Measurements from ENCODE around the gene ZNF609. TPM values are rescaled to one million over a fixed set of nuclear protein-coding genes. Genes with fewer than 3 reads are reported as not detected.

ZNF609 gene
- total RNA-seq, 4 donors from 2014 or later: 38.7 to 50.6 (median 43.9) TPM

GRCh38 chr15:64500695-64501395, 40.5 kb downstream of the ZNF609 start:
- no peaks in the 10 kb centered on the region for H3K9me3 ChIP-seq
- TF ChIP-seq EP300 (IDR thresholded peaks at IDR 0.05) (no peak), POLR2AphosphoS5 (IDR thresholded peaks at IDR 0.05) (no peak), POLR2A (IDR thresholded peaks at IDR 0.05) (no peak)
- TF ChIP-seq, protein P1, sequence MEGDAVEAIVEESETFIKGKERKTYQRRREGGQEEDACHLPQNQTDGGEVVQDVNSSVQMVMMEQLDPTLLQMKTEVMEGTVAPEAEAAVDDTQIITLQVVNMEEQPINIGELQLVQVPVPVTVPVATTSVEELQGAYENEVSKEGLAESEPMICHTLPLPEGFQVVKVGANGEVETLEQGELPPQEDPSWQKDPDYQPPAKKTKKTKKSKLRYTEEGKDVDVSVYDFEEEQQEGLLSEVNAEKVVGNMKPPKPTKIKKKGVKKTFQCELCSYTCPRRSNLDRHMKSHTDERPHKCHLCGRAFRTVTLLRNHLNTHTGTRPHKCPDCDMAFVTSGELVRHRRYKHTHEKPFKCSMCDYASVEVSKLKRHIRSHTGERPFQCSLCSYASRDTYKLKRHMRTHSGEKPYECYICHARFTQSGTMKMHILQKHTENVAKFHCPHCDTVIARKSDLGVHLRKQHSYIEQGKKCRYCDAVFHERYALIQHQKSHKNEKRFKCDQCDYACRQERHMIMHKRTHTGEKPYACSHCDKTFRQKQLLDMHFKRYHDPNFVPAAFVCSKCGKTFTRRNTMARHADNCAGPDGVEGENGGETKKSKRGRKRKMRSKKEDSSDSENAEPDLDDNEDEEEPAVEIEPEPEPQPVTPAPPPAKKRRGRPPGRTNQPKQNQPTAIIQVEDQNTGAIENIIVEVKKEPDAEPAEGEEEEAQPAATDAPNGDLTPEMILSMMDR (IDR thresholded peaks at IDR 0.05): no peak
- H3K4me3 ChIP-seq: no peak overlapping the region
- no peaks in the 10 kb centered on the region for H3K27me3 ChIP-seq
- peaks cover 0 to 23% of the 10 kb centered on the region in 2 donors for H3K36me3 ChIP-seq
- peak overlapping the region in 3 of 4 donors; percentile 48 to 74 (median 70) for H3K27ac ChIP-seq
- ATAC-seq: no peak
- H3K4me1 ChIP-seq: peaks cover 0 to 69% (median 25%) of the 10 kb centered on the region in 3 donors
- WGBS, 2 donors (ENCODE audit: low coverage in 1 of 2): 50 to 54% methylated on average over 1 to 3 of the region's 3 CpGs

- TF ChIP-seq, protein P1 (IDR thresholded peaks at IDR 0.05): no peak
- no peak for TF ChIP-seq POLR2AphosphoS5 (IDR thresholded peaks at IDR 0.05)
- TF ChIP-seq POLR2A (IDR thresholded peaks at IDR 0.05): no peak
- TF ChIP-seq EP300 (IDR thresholded peaks at IDR 0.05): no peak
Measured at GRCh38 chr15:64501396-64501715, 41.0 kb downstream of the ZNF609 start.

DNA sequence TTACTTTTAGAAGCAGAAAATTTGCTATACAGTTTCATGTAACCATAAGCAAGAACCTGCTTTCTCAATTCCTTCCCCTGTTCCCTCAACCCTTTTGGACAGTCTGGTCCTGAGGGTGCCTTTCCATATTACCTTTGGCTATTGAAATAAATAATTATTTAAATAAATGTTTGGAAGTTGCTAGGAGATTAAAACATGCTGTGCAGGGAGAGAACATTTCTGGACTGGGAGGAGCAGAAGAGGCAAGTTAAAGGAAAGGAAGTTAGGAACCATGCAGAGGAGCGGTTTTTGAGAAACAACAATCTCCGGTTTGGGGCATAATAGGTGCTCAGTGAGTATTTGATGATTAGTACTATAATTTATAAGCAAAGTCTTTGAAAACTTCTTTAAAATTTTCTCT, 41.8 kb downstream of the ZNF609 start:
- H3K4me1 ChIP-seq: peaks cover 0 to 82% (median 32%) of the 10 kb centered on the region in 3 donors
- no peak overlapping the region for H3K4me3 ChIP-seq
- no peak for ATAC-seq
- H3K27me3 ChIP-seq: no peaks in the 10 kb centered on the region
- TF ChIP-seq POLR2AphosphoS5 (IDR thresholded peaks at IDR 0.05): no peak
- no peak for TF ChIP-seq POLR2A (IDR thresholded peaks at IDR 0.05)
- TF ChIP-seq, protein P1 (IDR thresholded peaks at IDR 0.05): no peak
- no peak for TF ChIP-seq EP300 (IDR thresholded peaks at IDR 0.05)
- peak overlapping the region in 3 of 4 donors; percentile 70 to 77 (median 74) for H3K27ac ChIP-seq
- 63 to 64% methylated on average over 2 of the region's 2 CpGs for WGBS, 2 donors (ENCODE audit: low coverage in 1 of 2)
- H3K9me3 ChIP-seq: no peaks in the 10 kb centered on the region
- H3K36me3 ChIP-seq: peaks cover 0 to 26% of the 10 kb centered on the region in 2 donors

More at GRCh38 chr15:64501396-64501715, 41.0 kb downstream of the ZNF609 start:
- peaks cover 0 to 26% of the 10 kb centered on the region in 2 donors for H3K36me3 ChIP-seq
- H3K27ac ChIP-seq: peak overlapping the region in 3 of 4 donors; percentile 48 to 74 (median 70)
- 0 to 14% methylated on average over 1 of the region's 1 CpG for WGBS, 2 donors (ENCODE audit: low coverage in 1 of 2)
- H3K9me3 ChIP-seq: no peaks in the 10 kb centered on the region
- H3K4me1 ChIP-seq: peaks cover 0 to 74% (median 25%) of the 10 kb centered on the region in 3 donors
- no peak overlapping the region for H3K4me3 ChIP-seq
- no peaks in the 10 kb centered on the region for H3K27me3 ChIP-seq
- ATAC-seq: no peak

- H3K4me1 ChIP-seq: peaks cover 1 to 86% (median 36%) of the 10 kb centered on the region in 3 donors
- TF ChIP-seq POLR2AphosphoS5 (IDR thresholded peaks at IDR 0.05): no peak
- TF ChIP-seq, protein P1 (IDR thresholded peaks at IDR 0.05): no peak
- no peak for TF ChIP-seq EP300 (IDR thresholded peaks at IDR 0.05)
- no peak for TF ChIP-seq POLR2A (IDR thresholded peaks at IDR 0.05)
- no peak overlapping the region for H3K4me3 ChIP-seq
- WGBS, 2 donors (ENCODE audit: low coverage in 1 of 2): 18 to 67% methylated on average over 1 to 3 of the region's 3 CpGs
- no peak for ATAC-seq
- no peaks in the 10 kb centered on the region for H3K9me3 ChIP-seq
- H3K36me3 ChIP-seq: peaks cover 0 to 26% of the 10 kb centered on the region in 2 donors
- H3K27me3 ChIP-seq: no peaks in the 10 kb centered on the region
- peak overlapping the region in 3 of 4 donors; percentile 70 to 77 (median 74) for H3K27ac ChIP-seq
Measured at GRCh38 chr15:64502551-64502950, 42.2 kb downstream of the ZNF609 start.

GRCh38 chr15:64503197-64503596, 42.8 kb downstream of the ZNF609 start:
- H3K4me1 ChIP-seq: peaks cover 8 to 90% (median 36%) of the 10 kb centered on the region in 3 donors
- H3K27ac ChIP-seq: peak overlapping the region; percentile 29 to 77 (median 72)
- H3K4me3 ChIP-seq: no peak overlapping the region
- H3K27me3 ChIP-seq: no peaks in the 10 kb centered on the region
- no peaks in the 10 kb centered on the region for H3K9me3 ChIP-seq
- peak; percentile 75 for ATAC-seq
- WGBS, 2 donors (ENCODE audit: low coverage in 1 of 2): 13 to 21% methylated on average over 4 of the region's 4 CpGs
- TF ChIP-seq EP300 (IDR thresholded peaks at IDR 0.05): no peak
- TF ChIP-seq POLR2A (IDR thresholded peaks at IDR 0.05): no peak
- no peak for TF ChIP-seq POLR2AphosphoS5 (IDR thresholded peaks at IDR 0.05)
- TF ChIP-seq, protein P1 (IDR thresholded peaks at IDR 0.05): no peak
- H3K36me3 ChIP-seq: peaks cover 0 to 26% of the 10 kb centered on the region in 2 donors

Data from gastroesophageal sphincter (tissue), 4 donors.